ENCODE results near the gene GARNL3.
A peak's percentile ranks its signal among the peaks of the same experiment; 100 is the strongest.

The GARNL3 gene

DNA sequence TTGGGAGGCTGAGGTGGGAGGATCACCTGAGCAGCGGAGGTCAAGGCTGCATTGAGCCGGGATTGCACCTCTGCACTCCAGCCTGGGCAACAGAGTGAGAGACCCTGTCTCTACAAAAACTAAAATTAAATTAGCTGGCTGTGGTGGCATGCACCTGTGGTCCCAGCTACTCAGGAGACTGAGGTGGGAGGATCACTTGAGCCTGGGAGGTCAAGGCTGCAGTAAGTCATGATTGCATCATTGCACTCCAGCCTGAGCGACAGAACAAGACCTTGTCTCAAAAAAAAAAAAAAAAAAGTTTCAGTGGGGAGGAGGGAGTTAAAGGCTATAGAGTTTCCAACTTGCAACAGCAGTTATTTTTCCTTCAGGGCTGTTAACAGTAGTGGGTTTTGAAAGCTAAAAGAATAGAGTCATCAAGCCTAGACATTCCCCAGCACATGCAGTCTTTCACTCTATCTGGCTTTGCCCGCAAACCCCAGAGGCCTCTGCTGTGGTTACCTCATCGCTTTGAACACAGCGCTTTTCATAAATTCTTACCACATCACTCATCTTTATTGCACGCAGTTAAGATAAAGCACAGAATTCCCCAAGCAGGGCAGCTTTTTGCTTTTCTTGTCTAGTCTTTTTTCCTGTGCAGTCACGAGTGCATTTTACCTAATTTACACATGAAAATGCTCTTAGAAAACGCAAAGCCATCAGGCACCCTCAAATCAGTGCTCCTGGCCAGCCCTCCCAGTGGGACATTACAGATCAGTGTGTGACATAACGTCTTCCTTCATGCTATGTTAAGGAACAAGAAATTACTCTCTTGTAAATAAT lies 123.7 kb downstream of the GARNL3 start (continued):
- TF ChIP-seq, protein P1, sequence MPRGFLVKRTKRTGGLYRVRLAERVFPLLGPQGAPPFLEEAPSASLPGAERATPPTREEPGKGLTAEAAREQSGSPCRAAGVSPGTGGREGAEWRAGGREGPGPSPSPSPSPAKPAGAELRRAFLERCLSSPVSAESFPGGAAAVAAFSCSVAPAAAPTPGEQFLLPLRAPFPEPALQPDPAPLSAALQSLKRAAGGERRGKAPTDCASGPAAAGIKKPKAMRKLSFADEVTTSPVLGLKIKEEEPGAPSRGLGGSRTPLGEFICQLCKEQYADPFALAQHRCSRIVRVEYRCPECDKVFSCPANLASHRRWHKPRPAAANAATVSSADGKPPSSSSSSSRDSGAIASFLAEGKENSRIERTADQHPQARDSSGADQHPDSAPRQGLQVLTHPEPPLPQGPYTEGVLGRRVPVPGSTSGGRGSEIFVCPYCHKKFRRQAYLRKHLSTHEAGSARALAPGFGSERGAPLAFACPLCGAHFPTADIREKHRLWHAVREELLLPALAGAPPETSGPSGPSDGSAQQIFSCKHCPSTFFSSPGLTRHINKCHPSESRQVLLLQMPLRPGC (tag by site-specific recombination; IDR thresholded peaks at IDR 0.05), result peak; percentile 100
- TF ChIP-seq TCF7L2 (IDR thresholded peaks at IDR 0.05; ENCODE audit: borderline replicate concordance, low read depth, low read length), result peak; percentile 100
- peak; percentile 50; the same call in 1 of the 2 replicates for TF ChIP-seq ZNF518A (tag by site-specific recombination; conservative IDR thresholded peaks at IDR 0.05; ENCODE audit: low read depth)
- TF ChIP-seq ZNF621 (tag by site-specific recombination; IDR thresholded peaks at IDR 0.05), result no peak
- no peak for TF ChIP-seq ZNF776 (tag by site-specific recombination; IDR thresholded peaks at IDR 0.05; ENCODE audit: borderline replicate concordance)
- no peak for TF ChIP-seq ZNF266 (tag by site-specific recombination; IDR thresholded peaks at IDR 0.05; ENCODE audit: low read depth)
- TF ChIP-seq, protein P2, sequence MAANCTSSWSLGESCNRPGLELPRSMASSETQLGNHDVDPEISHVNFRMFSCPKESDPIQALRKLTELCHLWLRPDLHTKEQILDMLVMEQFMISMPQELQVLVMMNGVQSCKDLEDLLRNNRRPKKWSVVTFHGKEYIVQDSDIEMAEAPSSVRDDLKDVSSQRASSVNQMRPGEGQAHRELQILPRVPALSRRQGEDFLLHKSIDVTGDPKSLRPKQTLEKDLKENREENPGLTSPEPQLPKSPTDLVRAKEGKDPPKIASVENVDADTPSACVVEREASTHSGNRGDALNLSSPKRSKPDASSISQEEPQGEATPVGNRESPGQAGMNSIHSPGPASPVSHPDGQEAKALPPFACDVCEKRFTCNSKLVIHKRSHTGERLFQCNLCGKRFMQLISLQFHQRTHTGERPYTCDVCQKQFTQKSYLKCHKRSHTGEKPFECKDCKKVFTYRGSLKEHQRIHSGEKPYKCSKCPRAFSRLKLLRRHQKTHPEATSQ (tag by site-specific recombination; IDR thresholded peaks at IDR 0.05), result no peak
- TF ChIP-seq KLF8 (tag by site-specific recombination; IDR thresholded peaks at IDR 0.05), result peak; percentile 88
- peak; percentile 22; the same call in 1 of the 2 replicates for TF ChIP-seq SP2 (tag by site-specific recombination; IDR thresholded peaks at IDR 0.05)
- no peak for TF ChIP-seq MYNN (tag by site-specific recombination; IDR thresholded peaks at IDR 0.05; ENCODE audit: borderline replicate concordance)
- no peak for TF ChIP-seq ZNF785 (tag by site-specific recombination; IDR thresholded peaks at IDR 0.05)

DNA sequence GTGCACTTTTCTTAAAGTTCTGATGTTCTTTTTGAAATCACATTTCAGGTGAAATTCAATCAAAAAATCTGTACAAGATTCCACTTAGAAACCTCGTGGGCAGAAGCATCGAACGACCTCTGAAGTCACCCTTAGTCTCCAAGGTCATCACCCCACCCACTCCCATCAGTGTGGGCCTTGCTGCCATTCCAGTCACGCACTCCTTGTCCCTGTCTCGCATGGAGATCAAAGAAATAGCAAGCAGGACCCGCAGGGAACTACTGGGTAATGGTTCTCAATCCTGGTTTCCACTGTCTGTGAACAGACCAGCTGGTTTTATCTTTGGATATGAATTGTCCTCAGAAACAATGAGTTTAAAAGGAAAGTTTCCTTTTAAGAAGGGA lies 124.3 kb downstream of the GARNL3 start:
- ChIA-PET CTCF (interaction anchor here (0.6 to 1.2 kb wide), 4 partner anchors 8 to 174 kb away, joined by 3 to 8 read pairs (median 4); partner anchors contain the start of gene SLC2A8), POLR2A (interaction anchor here (0.7 to 1.9 kb wide), 6 partner anchors 8 to 164 kb away, joined by 4 to 50 read pairs (median 9); partner anchors contain the start of genes LRSAM1, RPL12 and SLC2A8)
- no peak overlapping the region for H3K4me3 ChIP-seq (ENCODE audit: low read depth, low read length)
- no peaks in the 10 kb centered on the region for H3K9me3 ChIP-seq (ENCODE audit: control insufficient read depth, insufficient read depth, low read depth, low read length)
- peak overlapping the region; percentile 53 for H3K27ac ChIP-seq (ENCODE audit: extremely low read depth, low read depth, low read length)
- H3K4me1 ChIP-seq (ENCODE audit: control insufficient read depth, insufficient read depth, low read length), result peaks cover 12% of the 10 kb centered on the region
- no peak for TF ChIP-seq ZNF768 (tag by site-specific recombination; IDR thresholded peaks at IDR 0.05)
- TF ChIP-seq ZNF155 (tag by site-specific recombination; IDR thresholded peaks at IDR 0.05), result no peak
- no peak for TF ChIP-seq GFI1B (tag by site-specific recombination; IDR thresholded peaks at IDR 0.05)
- peak; percentile 52; the same call in 1 of the 2 replicates for TF ChIP-seq EGR2 (tag by site-specific recombination; IDR thresholded peaks at IDR 0.05; ENCODE audit: low read depth)
- TF ChIP-seq, protein P3, sequence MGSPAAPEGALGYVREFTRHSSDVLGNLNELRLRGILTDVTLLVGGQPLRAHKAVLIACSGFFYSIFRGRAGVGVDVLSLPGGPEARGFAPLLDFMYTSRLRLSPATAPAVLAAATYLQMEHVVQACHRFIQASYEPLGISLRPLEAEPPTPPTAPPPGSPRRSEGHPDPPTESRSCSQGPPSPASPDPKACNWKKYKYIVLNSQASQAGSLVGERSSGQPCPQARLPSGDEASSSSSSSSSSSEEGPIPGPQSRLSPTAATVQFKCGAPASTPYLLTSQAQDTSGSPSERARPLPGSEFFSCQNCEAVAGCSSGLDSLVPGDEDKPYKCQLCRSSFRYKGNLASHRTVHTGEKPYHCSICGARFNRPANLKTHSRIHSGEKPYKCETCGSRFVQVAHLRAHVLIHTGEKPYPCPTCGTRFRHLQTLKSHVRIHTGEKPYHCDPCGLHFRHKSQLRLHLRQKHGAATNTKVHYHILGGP (tag by site-specific recombination; IDR thresholded peaks at IDR 0.05), result no peak
- peak; percentile 55 for TF ChIP-seq ZFHX2 (tag by site-specific recombination; conservative IDR thresholded peaks at IDR 0.05)
- no peak for TF ChIP-seq ZNF629 (tag by site-specific recombination; IDR thresholded peaks at IDR 0.05)
- no peaks in the 10 kb centered on the region for H3K36me3 ChIP-seq (ENCODE audit: control insufficient read depth in 2 of 2, insufficient read depth in 1 of 2, low read length in 2 of 2)
